ENCODE results near the gene CALCA. TPM values are rescaled to one million over a fixed set of nuclear protein-coding genes. Genes with fewer than 3 reads are reported as not detected.

Gene CALCA
- total and polyA plus RNA-seq, 5 experiments from 2014 or later = not detected

- DNase-seq = peak in 6 of 10 donors; percentile 5 to 34 (median 22)
- Mint-ChIP-seq H3K27me3 (peaks cover 42 to 88% (median 70%) of the 10 kb centered on the region in 5 donors), H3K4me1 (peaks cover 22 to 37% (median 34%) of the 10 kb centered on the region in 4 donors), H3K4me3 (peak overlapping the region; percentile 70 to 90 (median 84)), H3K27ac (peak overlapping the region in 1 of 10 donors; percentile 17), H3K36me3 (peaks cover 0 to 2% (median 0%) of the 10 kb centered on the region in 3 donors), H3K9me3 (peaks cover 0 to 2% (median 0%) of the 10 kb centered on the region in 9 donors)
- peak; percentile 49 to 58 for ATAC-seq
- POLR2A ChIA-PET = no interaction called here
These were observed 1.7 kb upstream of the CALCA start for GRCh38 chr11:14973621-14974514.

DNA sequence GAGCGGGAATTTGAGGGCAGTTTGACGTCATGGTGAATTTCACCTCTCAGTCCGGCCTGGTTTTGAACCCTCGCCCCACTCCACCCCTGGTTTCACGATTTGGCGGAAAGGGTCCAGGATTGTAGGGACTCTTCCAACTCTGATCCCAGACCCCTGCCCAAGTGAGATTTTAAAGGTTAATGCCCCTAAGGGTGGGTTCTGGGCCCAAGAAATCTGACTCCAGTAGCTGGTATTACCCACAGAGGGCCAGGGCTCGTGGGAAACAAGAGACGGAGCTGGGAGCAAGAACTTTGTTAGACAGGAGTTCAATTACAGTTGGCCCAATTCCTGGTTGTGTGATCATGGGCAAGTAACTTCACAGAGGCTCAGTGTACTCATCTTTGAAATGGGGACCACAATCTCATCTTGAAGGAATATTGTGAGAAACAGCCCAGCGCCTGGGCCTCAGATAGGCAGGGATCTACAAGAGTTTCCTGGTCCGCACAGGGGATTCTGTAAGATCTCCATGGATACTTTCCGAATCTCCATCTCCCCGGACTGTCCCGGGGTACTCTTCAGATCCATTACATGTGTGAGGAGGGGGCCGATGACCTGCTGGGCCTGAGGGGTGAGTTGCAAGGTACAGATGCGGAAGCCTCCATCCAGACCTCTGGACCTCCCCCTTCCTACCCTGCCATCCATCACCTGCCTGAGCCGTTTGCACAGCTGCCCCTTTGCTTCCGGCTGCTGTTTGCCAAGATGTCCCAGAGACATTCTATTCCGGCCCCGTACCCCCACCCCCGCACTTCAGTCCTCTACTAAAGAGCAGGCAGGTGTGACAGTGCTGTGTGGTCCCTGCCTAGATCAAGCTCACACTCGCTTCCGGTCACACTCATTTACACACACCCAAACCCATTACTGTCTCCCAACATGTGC is 687 bp upstream of the CALCA start:
- Mint-ChIP-seq H3K4me1 (peaks cover 22 to 37% (median 34%) of the 10 kb centered on the region in 4 donors), H3K27ac (no peak overlapping the region), H3K9me3 (peaks cover 0 to 2% (median 0%) of the 10 kb centered on the region in 9 donors), H3K27me3 (peaks cover 42 to 90% (median 78%) of the 10 kb centered on the region in 5 donors), H3K4me3 (peak overlapping the region; percentile 70 to 90 (median 84)), H3K36me3 (peaks cover 0 to 2% (median 0%) of the 10 kb centered on the region in 3 donors)
- DNase-seq (no peak), ATAC-seq (peak in 1 of 2 donors; percentile 4)
- POLR2A ChIA-PET = no interaction called here

- H3K36me3 Mint-ChIP-seq = no peaks in the 10 kb centered on the region
- POLR2A ChIA-PET = no interaction called here
- peaks cover 32 to 69% (median 64%) of the 10 kb centered on the region in 5 donors for H3K27me3 Mint-ChIP-seq
- DNase-seq = peak in 8 of 10 donors; percentile 5 to 67 (median 26)
- H3K4me3 Mint-ChIP-seq = no peak overlapping the region
- H3K9me3 Mint-ChIP-seq = peaks cover 0 to 2% (median 0%) of the 10 kb centered on the region in 9 donors
- no peak overlapping the region for H3K27ac Mint-ChIP-seq
- ATAC-seq = no peak
- peaks cover 18 to 32% (median 26%) of the 10 kb centered on the region in 4 donors for H3K4me1 Mint-ChIP-seq
These were observed 2.2 kb downstream of the CALCA start for GRCh38 chr11:14969901-14970323.

DNA sequence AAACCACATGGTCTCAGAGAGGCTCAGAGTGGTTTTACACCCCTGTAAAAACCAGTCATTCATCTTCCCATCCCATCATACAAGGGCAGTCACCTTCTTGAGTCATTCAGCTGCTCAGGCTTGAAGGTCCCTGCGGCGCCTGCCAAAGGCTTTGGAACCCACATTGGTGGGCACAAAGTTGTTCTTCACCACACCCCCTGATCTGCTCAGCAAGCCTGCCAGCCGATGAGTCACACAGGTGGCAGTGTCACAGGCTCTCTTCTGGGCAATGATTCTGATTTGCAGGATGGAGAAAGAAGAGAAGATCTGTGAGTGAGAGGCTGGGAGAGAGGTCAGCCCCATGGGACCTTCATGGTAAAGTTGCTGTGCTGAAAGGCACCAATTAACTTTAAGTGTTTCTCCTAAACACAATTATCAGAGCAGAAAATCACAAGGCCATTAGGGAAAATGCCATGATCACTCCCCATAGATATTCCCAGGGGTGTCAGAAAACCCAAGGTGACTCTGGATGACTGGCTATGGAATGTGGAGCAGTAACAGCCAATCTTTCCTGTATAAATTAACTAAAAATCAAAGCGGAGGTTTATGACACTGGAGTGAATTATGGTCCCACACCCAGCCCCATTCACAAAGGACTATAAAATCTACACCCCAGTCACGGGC is 4.4 kb downstream of the CALCA start:
- H3K27me3 Mint-ChIP-seq = peaks cover 23 to 50% (median 42%) of the 10 kb centered on the region in 5 donors
- H3K27ac Mint-ChIP-seq = no peak overlapping the region
- H3K36me3 Mint-ChIP-seq = no peaks in the 10 kb centered on the region
- POLR2A ChIA-PET = no interaction called here
- no peak overlapping the region for H3K4me3 Mint-ChIP-seq
- peaks cover 0 to 2% (median 0%) of the 10 kb centered on the region in 9 donors for H3K9me3 Mint-ChIP-seq
- no peak for DNase-seq
- H3K4me1 Mint-ChIP-seq = peaks cover 3 to 10% (median 4%) of the 10 kb centered on the region in 4 donors
- ATAC-seq = no peak

- H3K4me3 Mint-ChIP-seq = no peak overlapping the region
- ATAC-seq = no peak
- H3K9me3 Mint-ChIP-seq = peaks cover 0 to 2% (median 0%) of the 10 kb centered on the region in 9 donors
- H3K27me3 Mint-ChIP-seq = peaks cover 0 to 5% (median 1%) of the 10 kb centered on the region in 5 donors
- no peaks in the 10 kb centered on the region for H3K4me1 Mint-ChIP-seq
- DNase-seq = no peak
- POLR2A ChIA-PET = no interaction called here
- H3K36me3 Mint-ChIP-seq = peaks cover 1 to 6% (median 2%) of the 10 kb centered on the region in 3 donors
- no peak overlapping the region for H3K27ac Mint-ChIP-seq
These were observed 16.0 kb downstream of the CALCA start for GRCh38 chr11:14956111-14956510.

DNA sequence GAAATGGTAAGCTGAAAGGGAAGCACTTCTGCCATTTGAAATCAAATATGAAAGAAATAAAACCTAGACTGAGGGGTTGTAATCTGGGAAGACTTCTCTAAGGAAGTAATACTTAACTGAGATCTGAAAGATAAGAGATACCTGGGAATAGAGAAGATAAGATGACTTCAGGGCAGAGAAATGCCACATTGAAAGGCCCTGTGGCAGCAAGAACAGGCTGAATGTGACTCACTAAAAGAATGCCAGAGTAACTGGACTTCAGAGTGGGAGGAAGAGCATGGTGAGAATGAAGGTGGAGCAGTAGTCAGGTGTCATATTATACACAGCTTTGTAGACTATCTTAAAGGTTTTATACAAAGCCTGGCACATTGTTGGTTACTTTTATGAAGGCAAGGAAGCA is 17.6 kb downstream of the CALCA start:
- ATAC-seq (no peak), DNase-seq (no peak)
- no peak overlapping the region for H3K4me3 Mint-ChIP-seq
- no peaks in the 10 kb centered on the region for H3K9me3 Mint-ChIP-seq
- H3K36me3 Mint-ChIP-seq = peaks cover 0 to 2% (median 2%) of the 10 kb centered on the region in 3 donors
- peaks cover 0 to 4% (median 0%) of the 10 kb centered on the region in 5 donors for H3K27me3 Mint-ChIP-seq
- peak overlapping the region in 1 of 10 donors; percentile 23 for H3K27ac Mint-ChIP-seq
- H3K4me1 Mint-ChIP-seq = no peaks in the 10 kb centered on the region
- POLR2A ChIA-PET = no interaction called here

DNA sequence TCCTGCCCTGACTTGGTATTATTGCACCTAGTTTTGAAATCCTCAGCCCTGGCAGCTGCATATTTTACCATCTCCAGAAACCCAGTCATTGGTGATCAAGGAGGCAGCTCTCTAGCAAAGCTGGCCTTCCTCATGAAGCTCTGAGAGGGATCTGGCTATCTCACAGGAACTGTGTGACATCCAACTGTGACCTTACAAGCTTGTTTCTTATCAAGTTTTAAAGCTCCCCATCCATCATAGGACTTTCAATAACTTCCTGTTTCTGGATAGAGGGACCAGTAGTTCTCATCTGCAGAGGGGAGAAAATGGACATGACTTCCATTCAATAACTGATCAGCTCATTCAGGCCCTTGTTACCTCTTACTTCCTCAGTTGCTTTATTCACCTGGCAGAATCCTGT is 18.2 kb downstream of the CALCA start:
- no peak overlapping the region for H3K4me3 Mint-ChIP-seq
- H3K9me3 Mint-ChIP-seq = no peaks in the 10 kb centered on the region

DNA sequence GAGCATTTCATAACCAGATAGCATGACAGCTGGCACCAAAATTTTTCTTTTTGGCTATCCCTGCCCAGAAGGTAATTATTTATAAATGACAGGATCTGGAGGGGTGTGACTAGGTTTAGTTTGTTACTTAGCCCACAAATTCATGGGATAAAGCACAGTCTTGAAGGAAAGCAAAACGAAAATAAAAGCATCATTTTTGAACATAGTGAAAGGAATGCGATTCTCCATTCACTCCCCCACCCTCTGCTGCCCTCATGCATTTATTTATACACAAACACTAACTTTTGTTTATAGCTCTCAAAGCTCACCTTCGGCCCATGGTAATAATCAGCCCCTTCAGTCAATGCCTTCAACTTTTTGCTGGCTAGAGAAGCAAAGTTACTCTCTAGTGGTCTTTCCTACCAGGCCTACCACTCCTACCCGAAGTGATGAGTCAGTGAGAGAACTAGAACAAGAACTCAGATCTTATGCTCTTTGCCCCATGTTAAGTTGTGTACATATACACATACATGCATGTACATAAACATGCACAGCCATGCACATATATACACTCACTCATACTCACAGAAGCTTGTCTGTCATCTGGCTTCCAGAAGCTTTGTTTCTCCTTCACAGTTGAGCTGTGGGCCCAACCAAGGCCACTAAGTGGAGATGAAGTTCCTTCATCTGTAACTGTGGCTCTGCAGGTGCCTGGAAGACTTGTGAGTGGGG is 22.6 kb downstream of the CALCA start:
- Mint-ChIP-seq H3K9me3 (peaks cover 0 to 2% (median 0%) of the 10 kb centered on the region in 9 donors), H3K36me3 (peaks cover 0 to 5% (median 2%) of the 10 kb centered on the region in 3 donors), H3K4me3 (no peak overlapping the region), H3K4me1 (no peaks in the 10 kb centered on the region), H3K27ac (no peak overlapping the region), H3K27me3 (no peaks in the 10 kb centered on the region)
- POLR2A ChIA-PET = no interaction called here
- ATAC-seq = no peak
- no peak for DNase-seq

More for the DNA sequence above, 18.2 kb downstream of the CALCA start:
- POLR2A ChIA-PET = no interaction called here
- Mint-ChIP-seq H3K27me3 (peaks cover 0 to 4% (median 0%) of the 10 kb centered on the region in 5 donors), H3K4me1 (no peaks in the 10 kb centered on the region), H3K27ac (no peak overlapping the region), H3K36me3 (peaks cover 0 to 2% (median 2%) of the 10 kb centered on the region in 3 donors)
- DNase-seq (no peak), ATAC-seq (no peak)

- Mint-ChIP-seq H3K9me3 (peaks cover 0 to 9% (median 2%) of the 10 kb centered on the region in 9 donors), H3K27me3 (no peaks in the 10 kb centered on the region), H3K4me1 (no peaks in the 10 kb centered on the region), H3K36me3 (peaks cover 10 to 20% (median 15%) of the 10 kb centered on the region in 3 donors), H3K4me3 (no peak overlapping the region), H3K27ac (no peak overlapping the region)
- no peak for DNase-seq
- ATAC-seq = no peak
- POLR2A ChIA-PET = no interaction called here
These were observed 29.4 kb downstream of the CALCA start for GRCh38 chr11:14942745-14943144.

GRCh38 chr11:14938936-14939335 is 33.2 kb downstream of the CALCA start:
- no peak for ATAC-seq
- DNase-seq = no peak
- Mint-ChIP-seq H3K27me3 (peaks cover 0 to 3% (median 0%) of the 10 kb centered on the region in 5 donors), H3K4me1 (no peaks in the 10 kb centered on the region), H3K9me3 (peaks cover 0 to 9% (median 0%) of the 10 kb centered on the region in 9 donors), H3K4me3 (no peak overlapping the region), H3K27ac (no peak overlapping the region), H3K36me3 (peaks cover 14 to 21% (median 18%) of the 10 kb centered on the region in 3 donors)
- POLR2A ChIA-PET = interaction anchor here (0.7 kb wide), 1 partner anchor 17 kb away, joined by 4 read pairs; no protein-coding TSS in a partner anchor

DNA sequence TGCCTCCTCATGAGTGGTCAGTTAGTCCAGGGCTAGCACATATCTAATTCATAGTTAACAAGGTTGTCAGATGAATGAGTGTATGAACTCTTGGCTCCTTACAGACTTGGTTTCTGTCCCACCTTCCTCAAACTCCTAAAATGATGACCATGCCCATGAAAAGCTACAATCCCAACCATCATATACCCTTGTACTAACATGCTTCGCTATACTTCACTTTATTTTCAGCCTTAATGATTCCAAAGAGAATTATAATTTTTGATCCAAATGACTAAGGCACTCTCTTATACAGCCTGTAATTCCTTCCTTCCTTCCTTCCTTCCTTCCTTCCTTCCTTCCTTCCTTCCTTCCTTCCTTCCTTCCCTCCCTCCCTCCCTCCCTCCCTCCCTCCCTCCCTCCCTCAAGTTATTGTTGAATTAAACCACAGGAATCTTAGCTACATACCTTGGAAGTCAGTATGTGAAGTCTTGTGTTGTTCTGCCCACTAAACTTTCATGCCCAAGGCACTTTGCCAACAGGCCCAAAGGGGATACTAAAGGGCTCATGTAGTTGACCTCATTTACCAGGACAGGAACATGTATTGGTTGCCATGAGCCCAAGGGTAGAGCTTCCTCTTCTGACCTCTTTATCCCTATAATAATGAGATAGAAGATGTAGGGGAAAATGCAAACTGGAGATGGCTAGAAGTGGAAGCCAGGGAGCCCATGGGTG is 37.4 kb downstream of the CALCA start:
- Mint-ChIP-seq H3K4me3 (no peak overlapping the region), H3K36me3 (peaks cover 14 to 28% (median 18%) of the 10 kb centered on the region in 3 donors), H3K9me3 (peaks cover 0 to 9% (median 0%) of the 10 kb centered on the region in 9 donors), H3K27me3 (peaks cover 0 to 4% (median 0%) of the 10 kb centered on the region in 5 donors), H3K27ac (no peak overlapping the region), H3K4me1 (peaks cover 0 to 2% (median 0%) of the 10 kb centered on the region in 4 donors)
- DNase-seq (no peak), ATAC-seq (no peak)
- POLR2A ChIA-PET = no interaction called here

All from naive thymus-derived CD8-positive, alpha-beta T cell (primary cell).